CD4-positive, alpha-beta memory T cell (primary cell): ENCODE measurements around the gene TNRC6C. TPM values are rescaled to one million over a fixed set of nuclear protein-coding genes. Genes with fewer than 3 reads are reported as not detected.
"Not testable (repeated sequence)": the region's sequence is repeated elsewhere in the genome, so short reads cannot be mapped to it uniquely, and the experiment has no call there.

Source experiments
- CTCF ChIA-PET: fragments of 350-600 bp; sonication (Branson Sonifier 250); formaldehyde crosslinking; loops from one replicate; lab custom pipeline; 2021; ENCODE audit warnings: inconsistent platforms; ENCODE audit not compliant: partially characterized antibody; lab: Charles Lee
- POLR2A ChIA-PET: fragments of 350-600 bp; sonication (Branson Sonifier 250); formaldehyde crosslinking; loops from one replicate; lab custom pipeline; 2021; ENCODE audit not compliant: partially characterized antibody; lab: Charles Lee
- DNase-seq, 5 donors: peaks; one replicate each; pipeline versions ENCODE4 v3.0.0 to v3.0.0-alpha.2; 2020 to 2022; ENCODE audit warnings: mixed read lengths in 1 of 5
- H3K27ac ChIP-seq: one replicate; pipeline ENCODE4 v1.7.0; 2013; ENCODE audit warnings: low read depth, low read length
- H3K27me3 ChIP-seq: 2 replicates; pipeline ENCODE4 v1.7.0; 2013; ENCODE audit warnings: mild to moderate bottlenecking, low read length, moderate library complexity; ENCODE audit not compliant: insufficient read depth
- H3K36me3 ChIP-seq: 2 replicates; pipeline ENCODE4 v1.7.0; 2013; ENCODE audit warnings: mild to moderate bottlenecking, low read length, moderate library complexity; ENCODE audit not compliant: insufficient read depth
- H3K4me1 ChIP-seq: 2 replicates; pipeline ENCODE4 v1.7.0; 2013; ENCODE audit warnings: mild to moderate bottlenecking, low read length, moderate library complexity; ENCODE audit not compliant: insufficient read depth
- H3K4me3 ChIP-seq, 2 donors: one replicate each; pipeline ENCODE4 v1.7.0; 2013; ENCODE audit warnings: low read length in 2 of 2, mild to moderate bottlenecking in 1 of 2
- H3K9me3 ChIP-seq, 2 donors: one replicate each; pipeline ENCODE4 v1.7.0; 2013; ENCODE audit warnings: low read length in 2 of 2, control low read depth in 1 of 2; ENCODE audit not compliant: control insufficient read depth in 1 of 2
- H3K27ac Mint-ChIP-seq, 7 donors: one replicate each; pipeline ENCODE4 v1.8.0; 2020 to 2021; ENCODE audit warnings: mixed read lengths in 7 of 7, mild to moderate bottlenecking in 6 of 7, inconsistent platforms in 3 of 7, moderate library complexity in 3 of 7
- H3K27me3 Mint-ChIP-seq, 2 donors: one replicate each; pipeline ENCODE4 v1.8.0; 2020 to 2021; ENCODE audit warnings: mixed read lengths in 2 of 2
- H3K36me3 Mint-ChIP-seq, 2 donors: one replicate each; pipeline ENCODE4 v1.8.0; 2020 to 2021; ENCODE audit warnings: mixed read lengths in 2 of 2, inconsistent platforms in 1 of 2, mild to moderate bottlenecking in 1 of 2
- H3K4me1 Mint-ChIP-seq, 4 donors: one replicate each; pipeline ENCODE4 v1.8.0; 2020 to 2021; ENCODE audit warnings: mixed read lengths in 4 of 4, mild to moderate bottlenecking in 1 of 4
- H3K4me3 Mint-ChIP-seq, 8 donors: one replicate each; pipeline ENCODE4 v1.8.0; 2020 to 2021; ENCODE audit warnings: mixed read lengths in 8 of 8, mild to moderate bottlenecking in 7 of 8, moderate library complexity in 6 of 8, inconsistent platforms in 3 of 8
- H3K9me3 Mint-ChIP-seq, 8 donors: one replicate each; pipeline ENCODE4 v1.8.0; 2020 to 2021; ENCODE audit warnings: mixed read lengths in 8 of 8, mild to moderate bottlenecking in 5 of 8, inconsistent platforms in 3 of 8, moderate library complexity in 1 of 8
- intact Hi-C: fragments of 100-400 bp; cut with micrococcal nuclease; formaldehyde crosslinking; loops from one replicate; pipeline ENCODE4 v1.15.1; 2023
- polyA plus RNA-seq, 2 donors: library from polyadenylated mRNA; unstranded; fragments of 300-500 nt; fragmentation: Illumina TruSeq; gene quantifications; one replicate each; pipeline ENCODE4 v1.2.3, GENCODE V29; 2021
- total RNA-seq, 2 experiments: library from RNA; stranded (reverse); gene quantifications; one replicate each; pipeline ENCODE4 v1.2.3, GENCODE V29; 2021

TNRC6C gene
- total and polyA plus RNA-seq, 4 experiments from 2014 or later = 1.3 to 112 (median 57.0) TPM

- no peaks in the 10 kb centered on the region for H3K36me3 ChIP-seq
- intact Hi-C loops = loop anchor here (1.0 to 5.0 kb wide), 2 partner anchors 49 to 191 kb away; no protein-coding TSS in a partner anchor
- peaks cover 56 to 85% (median 75%) of the 10 kb centered on the region in 4 donors for H3K4me1 Mint-ChIP-seq
- H3K27ac ChIP-seq = no peak overlapping the region
- peak overlapping the region; percentile 3 to 86 (median 65) for H3K27ac Mint-ChIP-seq
- H3K36me3 Mint-ChIP-seq = peaks cover 0 to 15% of the 10 kb centered on the region in 2 donors
- no peaks in the 10 kb centered on the region for H3K27me3 Mint-ChIP-seq
- no peaks in the 10 kb centered on the region for H3K9me3 ChIP-seq
- no peaks in the 10 kb centered on the region for H3K27me3 ChIP-seq
- CTCF ChIA-PET = interaction anchor here (0.6 to 2.8 kb wide), 9 partner anchors 9 to 420 kb away, joined by 3 to 19 read pairs (median 4); no protein-coding TSS in a partner anchor
- peaks cover 73% of the 10 kb centered on the region for H3K4me1 ChIP-seq
- no peak overlapping the region for H3K4me3 ChIP-seq
- DNase-seq = peak; percentile 68 to 84 (median 75)
- H3K4me3 Mint-ChIP-seq = peak overlapping the region; percentile 72 to 85 (median 81)
- no peaks in the 10 kb centered on the region for H3K9me3 Mint-ChIP-seq
- POLR2A ChIA-PET = interaction anchor here (0.7 to 1.7 kb wide), 9 partner anchors 8 to 192 kb away, joined by 3 to 8 read pairs (median 4); no protein-coding TSS in a partner anchor
Observed at GRCh38 chr17:77963441-77963840, 4.9 kb downstream of the TNRC6C start.

- H3K4me3 ChIP-seq = no peak overlapping the region
- Mint-ChIP-seq H3K27me3 (no peaks in the 10 kb centered on the region), H3K4me3 (peak overlapping the region in 5 of 8 donors; percentile 2 to 84 (median 57)), H3K9me3 (no peaks in the 10 kb centered on the region), H3K27ac (peak overlapping the region in 3 of 7 donors; percentile 25 to 59 (median 35)), H3K36me3 (peaks cover 0 to 3% of the 10 kb centered on the region in 2 donors), H3K4me1 (peaks cover 62 to 93% (median 83%) of the 10 kb centered on the region in 4 donors)
- POLR2A ChIA-PET = interaction anchor here (1.8 kb wide), 1 partner anchor 7 kb away, joined by 13 read pairs; the partner anchor contains the start of gene TNRC6C
- H3K27ac ChIP-seq = no peak overlapping the region
- H3K4me1 ChIP-seq = peaks cover 87% of the 10 kb centered on the region
- DNase-seq = no peak
- CTCF ChIA-PET = interaction anchor here (0.8 to 2.2 kb wide), 6 partner anchors 9 to 423 kb away, joined by 3 to 11 read pairs (median 4); no protein-coding TSS in a partner anchor
- H3K36me3 ChIP-seq = no peaks in the 10 kb centered on the region
- H3K27me3 ChIP-seq = no peaks in the 10 kb centered on the region
- H3K9me3 ChIP-seq = no peaks in the 10 kb centered on the region
- intact Hi-C loops = no loop called here
Observed at GRCh38 chr17:77965352-77965751, 6.8 kb downstream of the TNRC6C start.

GRCh38 chr17:77966476-77966875 lies 8.0 kb downstream of the TNRC6C start:
- H3K27ac Mint-ChIP-seq = peak overlapping the region in 1 of 7 donors; percentile 6

GRCh38 chr17:77968788-77969187 lies 10.3 kb downstream of the TNRC6C start:
- Mint-ChIP-seq H3K36me3 (peaks cover 4% of the 10 kb centered on the region in 2 donors), H3K4me3 (peak overlapping the region in 2 of 8 donors; percentile 16 to 26), H3K9me3 (no peaks in the 10 kb centered on the region), H3K27me3 (no peaks in the 10 kb centered on the region), H3K4me1 (peaks cover 67 to 97% (median 79%) of the 10 kb centered on the region in 4 donors), H3K27ac (peak overlapping the region in 1 of 7 donors; percentile 25)
- Histone ChIP-seq H3K4me1 (peaks cover 73% of the 10 kb centered on the region), H3K9me3 (no peaks in the 10 kb centered on the region), H3K27ac (no peak overlapping the region), H3K27me3 (no peaks in the 10 kb centered on the region), H3K36me3 (no peaks in the 10 kb centered on the region), H3K4me3 (no peak overlapping the region)
- no peak for DNase-seq
- ChIA-PET CTCF (no interaction called here), POLR2A (interaction anchor here (4.7 kb wide), 1 partner anchor 10 kb away, joined by 52 read pairs; the partner anchor contains the start of gene TNRC6C)
- intact Hi-C loops = no loop called here

More at GRCh38 chr17:77966476-77966875, 8.0 kb downstream of the TNRC6C start:
- DNase-seq = no peak
- Histone ChIP-seq H3K9me3 (no peaks in the 10 kb centered on the region), H3K27me3 (no peaks in the 10 kb centered on the region), H3K4me1 (peaks cover 88% of the 10 kb centered on the region), H3K36me3 (no peaks in the 10 kb centered on the region), H3K4me3 (no peak overlapping the region), H3K27ac (no peak overlapping the region)
- no peaks in the 10 kb centered on the region for H3K27me3 Mint-ChIP-seq
- POLR2A ChIA-PET = interaction anchor here (1.8 kb wide), 1 partner anchor 8 kb away, joined by 13 read pairs; the partner anchor contains the start of gene TNRC6C
- H3K4me1 Mint-ChIP-seq = peaks cover 67 to 96% (median 83%) of the 10 kb centered on the region in 4 donors
- H3K36me3 Mint-ChIP-seq = peaks cover 0 to 1% of the 10 kb centered on the region in 2 donors
- peak overlapping the region in 3 of 8 donors; percentile 6 to 84 (median 51) for H3K4me3 Mint-ChIP-seq
- no peaks in the 10 kb centered on the region for H3K9me3 Mint-ChIP-seq
- intact Hi-C loops = no loop called here
- CTCF ChIA-PET = interaction anchor here (1.6 to 2.2 kb wide), 2 partner anchors 20 to 47 kb away, joined by 4 to 11 read pairs; no protein-coding TSS in a partner anchor

GRCh38 chr17:77972271-77972670 lies 13.8 kb downstream of the TNRC6C start:
- H3K27me3 Mint-ChIP-seq, H3K36me3 ChIP-seq, H3K4me3 Mint-ChIP-seq, H3K9me3 ChIP-seq, H3K27me3 ChIP-seq, DNase-seq, H3K36me3 Mint-ChIP-seq, H3K9me3 Mint-ChIP-seq, H3K4me3 ChIP-seq, H3K27ac ChIP-seq, intact Hi-C loops: not testable (repeated sequence)
- POLR2A ChIA-PET = interaction anchor here (4.7 kb wide), 1 partner anchor 13 kb away, joined by 52 read pairs; the partner anchor contains the start of gene TNRC6C
- peaks cover 48% of the 10 kb centered on the region for H3K4me1 ChIP-seq
- H3K27ac Mint-ChIP-seq = peak overlapping the region in 2 of 7 donors; percentile 7 to 30
- peaks cover 54 to 91% (median 71%) of the 10 kb centered on the region in 4 donors for H3K4me1 Mint-ChIP-seq
- CTCF ChIA-PET = interaction anchor here (0.7 to 1.5 kb wide), 5 partner anchors 9 to 921 kb away, joined by 3 to 4 read pairs (median 3); no protein-coding TSS in a partner anchor

GRCh38 chr17:77973953-77974352 lies 15.4 kb downstream of the TNRC6C start:
- ChIA-PET POLR2A (interaction anchor here (1.8 kb wide), 1 partner anchor 16 kb away, joined by 9 read pairs; the partner anchor contains the start of gene TNRC6C), CTCF (interaction anchor here (1.1 kb wide), 1 partner anchor 9 kb away, joined by 3 read pairs; no protein-coding TSS in a partner anchor)
- Mint-ChIP-seq H3K4me1 (peaks cover 51 to 88% (median 67%) of the 10 kb centered on the region in 4 donors), H3K27ac (peak overlapping the region in 1 of 7 donors; percentile 13), H3K27me3 (no peaks in the 10 kb centered on the region), H3K9me3 (no peaks in the 10 kb centered on the region), H3K4me3 (peak overlapping the region in 2 of 8 donors; percentile 31 to 50), H3K36me3 (peaks cover 2 to 8% of the 10 kb centered on the region in 2 donors)
- H3K27me3 ChIP-seq = no peaks in the 10 kb centered on the region
- H3K4me1 ChIP-seq = peaks cover 42% of the 10 kb centered on the region
- H3K4me3 ChIP-seq = no peak overlapping the region
- H3K9me3 ChIP-seq = no peaks in the 10 kb centered on the region
- no peak for DNase-seq
- H3K27ac ChIP-seq = no peak overlapping the region
- intact Hi-C loops = no loop called here
- H3K36me3 ChIP-seq = no peaks in the 10 kb centered on the region

- Histone ChIP-seq H3K27me3 (no peaks in the 10 kb centered on the region), H3K27ac (no peak overlapping the region), H3K9me3 (no peaks in the 10 kb centered on the region), H3K4me3 (no peak overlapping the region), H3K4me1 (peaks cover 37% of the 10 kb centered on the region), H3K36me3 (no peaks in the 10 kb centered on the region)
- Mint-ChIP-seq H3K9me3 (no peaks in the 10 kb centered on the region), H3K36me3 (peaks cover 2 to 8% of the 10 kb centered on the region in 2 donors), H3K4me1 (peaks cover 51 to 86% (median 66%) of the 10 kb centered on the region in 4 donors), H3K27me3 (no peaks in the 10 kb centered on the region), H3K27ac (peak overlapping the region in 5 of 7 donors; percentile 6 to 77 (median 34)), H3K4me3 (peak overlapping the region in 5 of 8 donors; percentile 1 to 57 (median 35))
- CTCF ChIA-PET = interaction anchor here (1.1 kb wide), 1 partner anchor 9 kb away, joined by 3 read pairs; no protein-coding TSS in a partner anchor
- no peak for DNase-seq
- intact Hi-C loops = no loop called here
- POLR2A ChIA-PET = interaction anchor here (1.8 kb wide), 1 partner anchor 16 kb away, joined by 9 read pairs; the partner anchor contains the start of gene TNRC6C
Observed at GRCh38 chr17:77974396-77974795, 15.9 kb downstream of the TNRC6C start.
